Adipocyte (in vitro differentiated cells): ENCODE measurements around the gene DSN1.
"Not testable (repeated sequence)": the region's sequence is repeated elsewhere in the genome, so short reads cannot be mapped to it uniquely, and the experiment has no call there.

ENCODE experiments used
- DNase-seq: peaks from one replicate; pipeline ENCODE4 v3.0.0-alpha.2; 2015; ENCODE audit warnings: low read depth
- H3K27me3 ChIP-seq: replicated peaks from 2 replicates; pipeline ENCODE4 v1.7.0; 2013; ENCODE audit warnings: mild to moderate bottlenecking, low read length, moderate library complexity; ENCODE audit not compliant: control insufficient read depth, insufficient read depth
- H3K36me3 ChIP-seq: 2 replicates; pipeline ENCODE4 v1.7.0; 2013; ENCODE audit warnings: low read length, mild to moderate bottlenecking, moderate library complexity; ENCODE audit not compliant: control insufficient read depth, insufficient read depth, severe bottlenecking
- H3K4me1 ChIP-seq: 2 replicates; pipeline ENCODE4 v1.7.0; 2013; ENCODE audit warnings: mild to moderate bottlenecking, low read length, moderate library complexity; ENCODE audit not compliant: control insufficient read depth, insufficient read depth
- H3K4me3 ChIP-seq: 2 replicates; pipeline ENCODE4 v1.7.0; 2013; ENCODE audit warnings: mild to moderate bottlenecking, low read length, moderate library complexity
- H3K9ac ChIP-seq: 2 replicates; pipeline ENCODE4 v1.7.0; 2013; ENCODE audit warnings: mild to moderate bottlenecking, low read length, moderate library complexity
- H3K9me3 ChIP-seq: 2 replicates; pipeline ENCODE4 v1.7.0; 2013; ENCODE audit warnings: mild to moderate bottlenecking, low read length, moderate library complexity; ENCODE audit not compliant: control insufficient read depth

Gene DSN1

DNA sequence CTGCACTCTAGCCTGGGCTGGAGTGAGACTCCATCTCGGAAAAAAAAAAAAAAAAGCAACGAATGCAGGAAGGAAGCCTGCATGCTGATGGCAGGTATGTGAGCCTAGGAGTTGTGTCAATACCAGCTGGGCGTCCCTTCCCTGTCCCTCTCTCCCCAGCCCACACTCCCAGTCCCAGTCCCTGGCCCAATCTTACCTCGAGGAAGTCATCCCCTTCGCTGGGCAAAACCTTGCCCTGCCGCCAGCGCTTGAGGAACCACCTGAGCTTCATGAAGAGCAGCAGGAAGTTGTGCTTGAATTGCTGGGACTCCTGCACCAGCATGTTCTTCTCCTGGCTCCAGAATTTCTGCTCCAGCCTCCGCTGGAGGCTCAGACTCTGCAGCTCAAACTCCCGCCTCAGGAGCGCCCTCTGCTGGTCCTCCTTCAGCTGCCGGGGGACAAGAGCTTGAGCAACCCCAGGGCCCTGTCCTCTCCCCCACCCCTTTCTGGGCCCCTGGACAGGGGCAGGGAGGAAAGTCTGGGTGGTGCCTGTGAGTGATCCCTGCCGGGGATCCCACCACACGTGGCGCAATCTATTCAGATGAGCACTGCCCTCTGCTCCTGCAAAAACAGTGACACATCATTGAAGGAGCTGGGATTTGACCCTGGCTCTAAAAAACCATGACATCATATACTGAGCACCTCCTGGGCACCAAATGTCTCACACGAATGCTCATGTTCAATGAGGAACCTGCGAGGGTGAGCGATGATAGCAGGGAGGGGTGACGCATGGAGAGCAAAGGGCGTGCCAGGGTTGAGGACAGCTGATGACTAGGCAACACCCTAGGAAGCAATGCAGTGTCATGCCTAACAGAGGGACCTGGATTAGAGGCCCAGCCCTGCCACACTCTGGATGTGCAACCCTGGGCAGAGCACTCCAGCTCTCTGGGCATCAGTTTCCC, 35.0 kb upstream of the DSN1 start:
- Histone ChIP-seq H3K36me3 (peaks cover 50% of the 10 kb centered on the region), H3K4me3 (no peak overlapping the region), H3K4me1 (peaks cover 12% of the 10 kb centered on the region), H3K27me3 (no peaks in the 10 kb centered on the region), H3K9me3 (no peaks in the 10 kb centered on the region), H3K9ac (no peak overlapping the region)
- DNase-seq, result peak; percentile 78

GRCh38 chr20:36806049-36806448, 32.5 kb upstream of the DSN1 start:
- no peaks in the 10 kb centered on the region for H3K27me3 ChIP-seq
- peaks cover 57% of the 10 kb centered on the region for H3K36me3 ChIP-seq
- H3K9me3 ChIP-seq, result no peaks in the 10 kb centered on the region
- no peak for DNase-seq
- peaks cover 17% of the 10 kb centered on the region for H3K4me1 ChIP-seq
- H3K9ac ChIP-seq, result no peak overlapping the region
- H3K4me3 ChIP-seq, result no peak overlapping the region

- H3K9me3 ChIP-seq, result no peaks in the 10 kb centered on the region
- peaks cover 63% of the 10 kb centered on the region for H3K36me3 ChIP-seq
- peaks cover 20% of the 10 kb centered on the region for H3K4me1 ChIP-seq
- H3K9ac ChIP-seq, result no peak overlapping the region
- no peak for DNase-seq
- H3K27me3 ChIP-seq, result no peaks in the 10 kb centered on the region
- no peak overlapping the region for H3K4me3 ChIP-seq
Observed at GRCh38 chr20:36805396-36805795, 31.8 kb upstream of the DSN1 start.

GRCh38 chr20:36804425-36804824, 30.9 kb upstream of the DSN1 start:
- peaks cover 26% of the 10 kb centered on the region for H3K4me1 ChIP-seq
- peaks cover 72% of the 10 kb centered on the region for H3K36me3 ChIP-seq
- DNase-seq, result no peak
- H3K9ac ChIP-seq, result no peak overlapping the region
- H3K9me3 ChIP-seq, result no peaks in the 10 kb centered on the region
- no peaks in the 10 kb centered on the region for H3K27me3 ChIP-seq
- no peak overlapping the region for H3K4me3 ChIP-seq

GRCh38 chr20:36802326-36803222, 29.0 kb upstream of the DSN1 start:
- H3K9ac ChIP-seq, result no peak overlapping the region
- H3K27me3 ChIP-seq, result no peaks in the 10 kb centered on the region
- DNase-seq, result no peak
- H3K4me1 ChIP-seq, result peaks cover 14% of the 10 kb centered on the region
- no peak overlapping the region for H3K4me3 ChIP-seq
- H3K36me3 ChIP-seq, result peaks cover 83% of the 10 kb centered on the region
- H3K9me3 ChIP-seq, result no peaks in the 10 kb centered on the region

- no peak overlapping the region for H3K4me3 ChIP-seq
- peaks cover 85% of the 10 kb centered on the region for H3K36me3 ChIP-seq
Observed at GRCh38 chr20:36800410-36800809, 26.8 kb upstream of the DSN1 start.

DNA sequence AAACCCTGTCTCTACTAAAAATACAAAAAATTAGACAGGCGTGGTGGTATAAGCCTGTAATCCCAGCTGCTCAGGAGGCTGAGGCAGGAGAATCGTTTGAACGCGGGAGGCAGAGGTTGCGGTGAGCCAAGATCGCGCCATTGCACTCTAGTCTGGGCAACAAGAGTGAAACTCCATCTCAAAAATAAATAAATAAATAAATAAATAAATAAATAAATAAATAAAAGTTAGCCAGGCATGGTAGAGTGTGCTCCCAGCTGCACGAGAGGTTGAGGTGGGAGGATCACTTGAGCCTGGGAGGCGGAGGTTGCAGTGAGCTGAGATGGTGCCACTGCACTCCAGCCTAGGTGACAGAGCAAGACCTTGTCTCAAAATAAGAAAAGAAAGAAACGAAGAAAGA, 25.8 kb upstream of the DSN1 start:
- not testable (repeated sequence) for H3K9ac ChIP-seq, H3K9me3 ChIP-seq, DNase-seq, H3K4me3 ChIP-seq, H3K27me3 ChIP-seq
- H3K36me3 ChIP-seq, result peaks cover 84% of the 10 kb centered on the region
- H3K4me1 ChIP-seq, result peaks cover 14% of the 10 kb centered on the region

More at GRCh38 chr20:36800410-36800809, 26.8 kb upstream of the DSN1 start:
- no peaks in the 10 kb centered on the region for H3K27me3 ChIP-seq
- DNase-seq, result no peak
- no peak overlapping the region for H3K9ac ChIP-seq
- no peaks in the 10 kb centered on the region for H3K9me3 ChIP-seq
- H3K4me1 ChIP-seq, result peaks cover 14% of the 10 kb centered on the region

GRCh38 chr20:36796875-36797274, 23.3 kb upstream of the DSN1 start:
- no peak overlapping the region for H3K4me3 ChIP-seq
- peaks cover 80% of the 10 kb centered on the region for H3K36me3 ChIP-seq
- no peak for DNase-seq
- H3K27me3 ChIP-seq, result no peaks in the 10 kb centered on the region
- no peaks in the 10 kb centered on the region for H3K9me3 ChIP-seq
- H3K9ac ChIP-seq, result no peak overlapping the region
- peaks cover 9% of the 10 kb centered on the region for H3K4me1 ChIP-seq

- H3K27me3 ChIP-seq, result no peaks in the 10 kb centered on the region
- no peak overlapping the region for H3K9ac ChIP-seq
- H3K36me3 ChIP-seq, result peaks cover 84% of the 10 kb centered on the region
- no peak overlapping the region for H3K4me3 ChIP-seq
- DNase-seq, result no peak
- peaks cover 9% of the 10 kb centered on the region for H3K4me1 ChIP-seq
- H3K9me3 ChIP-seq, result no peaks in the 10 kb centered on the region
Observed at GRCh38 chr20:36796117-36796516, 22.6 kb upstream of the DSN1 start.

- Histone ChIP-seq H3K4me3 (no peak overlapping the region), H3K9me3 (no peaks in the 10 kb centered on the region), H3K4me1 (peaks cover 9% of the 10 kb centered on the region), H3K36me3 (peaks cover 81% of the 10 kb centered on the region), H3K9ac (no peak overlapping the region), H3K27me3 (no peaks in the 10 kb centered on the region)
- no peak for DNase-seq
Observed at GRCh38 chr20:36795691-36796090, 22.1 kb upstream of the DSN1 start.

- Histone ChIP-seq H3K36me3 (peaks cover 70% of the 10 kb centered on the region), H3K4me1 (no peaks in the 10 kb centered on the region), H3K27me3 (no peaks in the 10 kb centered on the region), H3K9ac (no peak overlapping the region), H3K9me3 (no peaks in the 10 kb centered on the region), H3K4me3 (no peak overlapping the region)
- DNase-seq, result no peak
Observed at GRCh38 chr20:36794116-36794474, 20.5 kb upstream of the DSN1 start.
